ENCODE results near the gene ARL4D. TPM values are rescaled to one million over a fixed set of nuclear protein-coding genes. Genes with fewer than 3 reads are reported as not detected.
A peak's percentile ranks its signal among the peaks of the same experiment; 100 is the strongest.
"Not testable (repeated sequence)": the region's sequence is repeated elsewhere in the genome, so short reads cannot be mapped to it uniquely, and the experiment has no call there.

Gene ARL4D
- total RNA-seq, 2 experiments from 2014 or later = 2.9 to 4.2 TPM

GRCh38 chr17:43360376-43360738 lies 38.4 kb upstream of the ARL4D start:
- CTCF ChIA-PET = interaction anchor here (1.3 to 5.4 kb wide), 6 partner anchors 9 to 362 kb away, joined by 3 to 35 read pairs (median 12); partner anchors contain the start of genes DHX8 and RPL27
- H3K4me3 Mint-ChIP-seq = peak overlapping the region; percentile 91
- DNase-seq = peak; percentile 89
- H3K9me3 Mint-ChIP-seq (ENCODE audit: insufficient read depth) = no peaks in the 10 kb centered on the region
- H3K4me1 Mint-ChIP-seq (ENCODE audit: low read depth) = peaks cover 36% of the 10 kb centered on the region
- H3K27me3 Mint-ChIP-seq (ENCODE audit: low read depth) = no peaks in the 10 kb centered on the region
- POLR2A ChIA-PET = interaction anchor here (0.6 to 6.8 kb wide), 33 partner anchors 10 to 984 kb away, joined by 3 to 189 read pairs (median 6); partner anchors contain the start of genes AARSD1, ARL4D, DHX8 and ETV4
- peak; percentile 55 for ATAC-seq
- peaks cover 4% of the 10 kb centered on the region for H3K36me3 Mint-ChIP-seq (ENCODE audit: low read depth)
- H3K27ac Mint-ChIP-seq = peak overlapping the region; percentile 100

- peak overlapping the region; percentile 100 for H3K27ac Mint-ChIP-seq
- ATAC-seq = peak; percentile 83
- CTCF ChIA-PET = interaction anchor here (0.6 to 5.4 kb wide), 8 partner anchors 8 to 1428 kb away, joined by 3 to 35 read pairs (median 8); partner anchors contain the start of genes DHX8 and RPL27
- peak; percentile 97 for DNase-seq
- peaks cover 40% of the 10 kb centered on the region for H3K4me1 Mint-ChIP-seq (ENCODE audit: low read depth)
- peaks cover 4% of the 10 kb centered on the region for H3K36me3 Mint-ChIP-seq (ENCODE audit: low read depth)
- H3K9me3 Mint-ChIP-seq (ENCODE audit: insufficient read depth) = no peaks in the 10 kb centered on the region
- POLR2A ChIA-PET = interaction anchor here (0.6 to 6.8 kb wide), 36 partner anchors 10 to 985 kb away, joined by 3 to 189 read pairs (median 6); partner anchors contain the start of genes AARSD1, ARL4D, DHX8 and ETV4
- no peaks in the 10 kb centered on the region for H3K27me3 Mint-ChIP-seq (ENCODE audit: low read depth)
- peak overlapping the region; percentile 91 for H3K4me3 Mint-ChIP-seq
These were observed 37.9 kb upstream of the ARL4D start for GRCh38 chr17:43360739-43361505.

GRCh38 chr17:43363181-43363925 lies 35.4 kb upstream of the ARL4D start:
- Mint-ChIP-seq H3K4me3 (no peak overlapping the region), H3K27ac (no peak overlapping the region), H3K4me1 (ENCODE audit: low read depth) (peaks cover 56% of the 10 kb centered on the region), H3K9me3 (ENCODE audit: insufficient read depth) (no peaks in the 10 kb centered on the region), H3K27me3 (ENCODE audit: low read depth) (no peaks in the 10 kb centered on the region), H3K36me3 (ENCODE audit: low read depth) (peaks cover 10% of the 10 kb centered on the region)
- ATAC-seq = no peak
- POLR2A ChIA-PET = interaction anchor here (0.6 to 5.7 kb wide), 3 partner anchors 23 to 232 kb away, joined by 3 to 125 read pairs (median 116); no protein-coding TSS in a partner anchor
- DNase-seq = no peak
- CTCF ChIA-PET = interaction anchor here (4.4 kb wide), 1 partner anchor 120 kb away, joined by 35 read pairs; the partner anchor contains the start of gene DHX8

GRCh38 chr17:43363926-43364285 lies 34.9 kb upstream of the ARL4D start:
- Mint-ChIP-seq H3K36me3 (ENCODE audit: low read depth) (peaks cover 10% of the 10 kb centered on the region), H3K27me3 (ENCODE audit: low read depth) (no peaks in the 10 kb centered on the region), H3K9me3 (ENCODE audit: insufficient read depth) (no peaks in the 10 kb centered on the region), H3K27ac (peak overlapping the region; percentile 8), H3K4me3 (no peak overlapping the region), H3K4me1 (ENCODE audit: low read depth) (peaks cover 51% of the 10 kb centered on the region)
- DNase-seq (no peak), ATAC-seq (no peak)
- CTCF ChIA-PET = interaction anchor here (4.4 kb wide), 1 partner anchor 119 kb away, joined by 35 read pairs; the partner anchor contains the start of gene DHX8
- POLR2A ChIA-PET = interaction anchor here (0.6 to 5.6 kb wide), 3 partner anchors 22 to 784 kb away, joined by 4 to 116 read pairs (median 4); no protein-coding TSS in a partner anchor

- DNase-seq (no peak), ATAC-seq (no peak)
- H3K36me3 Mint-ChIP-seq (ENCODE audit: low read depth) = peaks cover 10% of the 10 kb centered on the region
- H3K4me1 Mint-ChIP-seq (ENCODE audit: low read depth) = peaks cover 52% of the 10 kb centered on the region
- no peak overlapping the region for H3K4me3 Mint-ChIP-seq
- no peak overlapping the region for H3K27ac Mint-ChIP-seq
- no peaks in the 10 kb centered on the region for H3K27me3 Mint-ChIP-seq (ENCODE audit: low read depth)
- POLR2A ChIA-PET = interaction anchor here (4.4 kb wide), 1 partner anchor 50 kb away, joined by 134 read pairs; no protein-coding TSS in a partner anchor
- CTCF ChIA-PET = interaction anchor here (1.2 to 5.2 kb wide), 2 partner anchors 23 to 118 kb away, joined by 3 to 39 read pairs; partner anchors contain the start of gene DHX8
- no peaks in the 10 kb centered on the region for H3K9me3 Mint-ChIP-seq (ENCODE audit: insufficient read depth)
These were observed 33.4 kb upstream of the ARL4D start for GRCh38 chr17:43365356-43365755.

- H3K4me3 Mint-ChIP-seq; H3K27ac Mint-ChIP-seq; DNase-seq; H3K9me3 Mint-ChIP-seq (ENCODE audit: insufficient read depth); ATAC-seq; H3K27me3 Mint-ChIP-seq (ENCODE audit: low read depth): not testable (repeated sequence)
- peaks cover 53% of the 10 kb centered on the region for H3K4me1 Mint-ChIP-seq (ENCODE audit: low read depth)
- ChIA-PET POLR2A (interaction anchor here (1.2 to 4.9 kb wide), 4 partner anchors 9 to 51 kb away, joined by 4 to 229 read pairs (median 142); partner anchors contain the start of gene ARL4D), CTCF (interaction anchor here (1.2 to 5.2 kb wide), 2 partner anchors 22 to 118 kb away, joined by 3 to 39 read pairs; partner anchors contain the start of gene DHX8)
- peaks cover 10% of the 10 kb centered on the region for H3K36me3 Mint-ChIP-seq (ENCODE audit: low read depth)
These were observed 32.9 kb upstream of the ARL4D start for GRCh38 chr17:43365921-43366320.

GRCh38 chr17:43366891-43367736 lies 31.7 kb upstream of the ARL4D start:
- Mint-ChIP-seq H3K4me1 (ENCODE audit: low read depth) (peaks cover 50% of the 10 kb centered on the region), H3K36me3 (ENCODE audit: low read depth) (peaks cover 6% of the 10 kb centered on the region), H3K4me3 (peak overlapping the region; percentile 92), H3K9me3 (ENCODE audit: insufficient read depth) (no peaks in the 10 kb centered on the region), H3K27me3 (ENCODE audit: low read depth) (no peaks in the 10 kb centered on the region), H3K27ac (peak overlapping the region; percentile 100)
- ChIA-PET CTCF (interaction anchor here (0.6 to 5.2 kb wide), 6 partner anchors 12 to 394 kb away, joined by 3 to 39 read pairs (median 18); partner anchors contain the start of gene DHX8), POLR2A (interaction anchor here (0.5 to 7.1 kb wide), 34 partner anchors 8 to 1855 kb away, joined by 3 to 229 read pairs (median 6); partner anchors contain the start of genes ARL4D, BRCA1, DHX8 and FMNL1)
- DNase-seq = no peak
- ATAC-seq = peak; percentile 54

- ChIA-PET POLR2A (interaction anchor here (0.5 to 7.1 kb wide), 42 partner anchors 9 to 1854 kb away, joined by 3 to 229 read pairs (median 5); partner anchors contain the start of genes ARL4D, BRCA1, DHX8 and FMNL1), CTCF (interaction anchor here (0.6 to 5.2 kb wide), 9 partner anchors 9 to 393 kb away, joined by 3 to 39 read pairs (median 5); partner anchors contain the start of genes ARL4D and DHX8)
- DNase-seq (peak; percentile 78), ATAC-seq (peak; percentile 56)
- Mint-ChIP-seq H3K27ac (peak overlapping the region; percentile 100), H3K9me3 (ENCODE audit: insufficient read depth) (no peaks in the 10 kb centered on the region), H3K4me3 (peak overlapping the region; percentile 92), H3K4me1 (ENCODE audit: low read depth) (peaks cover 52% of the 10 kb centered on the region), H3K36me3 (ENCODE audit: low read depth) (peaks cover 6% of the 10 kb centered on the region), H3K27me3 (ENCODE audit: low read depth) (no peaks in the 10 kb centered on the region)
These were observed 31.0 kb upstream of the ARL4D start for GRCh38 chr17:43367737-43368242.

- DNase-seq = peak; percentile 70
- Mint-ChIP-seq H3K4me3 (peak overlapping the region; percentile 92), H3K27ac (peak overlapping the region; percentile 100), H3K9me3 (ENCODE audit: insufficient read depth) (no peaks in the 10 kb centered on the region), H3K4me1 (ENCODE audit: low read depth) (peaks cover 49% of the 10 kb centered on the region), H3K27me3 (ENCODE audit: low read depth) (no peaks in the 10 kb centered on the region), H3K36me3 (ENCODE audit: low read depth) (peaks cover 6% of the 10 kb centered on the region)
- ChIA-PET POLR2A (interaction anchor here (0.6 to 7.1 kb wide), 31 partner anchors 8 to 791 kb away, joined by 3 to 229 read pairs (median 7); partner anchors contain the start of genes ARL4D, DHX8, NBR1 and RPL27), CTCF (interaction anchor here (0.6 to 5.2 kb wide), 11 partner anchors 8 to 363 kb away, joined by 3 to 39 read pairs (median 4); partner anchors contain the start of genes ARL4D and DHX8)
- peak; percentile 44 for ATAC-seq
These were observed 29.9 kb upstream of the ARL4D start for GRCh38 chr17:43368740-43369506.

Measured in activated CD8-positive, alpha-beta T cell treated with anti-CD3 and anti-CD28 coated beads, Interleukin-2, amount 10 ng/mL, durations not matched to agents 7 days and 5 days (primary cell).